BJ (cell line): Measurements from ENCODE around the gene STK33. TPM values are rescaled to one million over a fixed set of nuclear protein-coding genes. Genes with fewer than 3 reads are reported as not detected.

Source experiments
- CTCF ChIA-PET: fragments of 350-600 bp; formaldehyde crosslinking; extraction: SDS; loops from one replicate; lab custom pipeline; 2021; ENCODE audit warnings: antibody characterized with exemption, inconsistent platforms; lab: Yijun Ruan, JAX
- POLR2A ChIA-PET: fragments of 300-600 bp; sonication (Branson Sonifier 250); formaldehyde crosslinking; extraction: SDS; loops from one replicate; lab custom pipeline; 2021; ENCODE audit warnings: antibody characterized with exemption; lab: Charles Lee
- DNase-seq: peaks from one replicate; pipeline ENCODE4 v3.0.0-alpha.2; 2011; ENCODE audit warnings: low read depth
- H3K27me3 ChIP-seq: 2 replicates; pipeline ENCODE4 v1.6.0; 2011; ENCODE audit warnings: low read length; ENCODE audit not compliant: control insufficient read depth, insufficient read depth
- H3K36me3 ChIP-seq: 2 replicates; pipeline ENCODE4 v1.5.1; 2011; ENCODE audit warnings: low read length; ENCODE audit not compliant: control insufficient read depth, insufficient read depth
- H3K4me3 ChIP-seq: 2 replicates; pipeline ENCODE4 v1.5.1; 2011; ENCODE audit warnings: low read depth, mild to moderate bottlenecking, control low read depth, low read length
- CTCF ChIP-seq: IDR thresholded peaks from 2 replicates; pipeline ENCODE4 v1.5.1; 2011; ENCODE audit warnings: low read depth, mild to moderate bottlenecking, control low read depth, inconsistent platforms, low read length, moderate library complexity; ENCODE audit not compliant: insufficient read depth
- polyA plus RNA-seq: library from polyadenylated mRNA; depleted of rRNA; stranded (reverse); fragments of >200 nt; gene quantifications from 2 replicates; pipeline ENCODE4 v1.2.3, GENCODE V29; 2011

STK33 gene
- polyA plus RNA-seq, 1 experiment, result 3.0 TPM

DNA sequence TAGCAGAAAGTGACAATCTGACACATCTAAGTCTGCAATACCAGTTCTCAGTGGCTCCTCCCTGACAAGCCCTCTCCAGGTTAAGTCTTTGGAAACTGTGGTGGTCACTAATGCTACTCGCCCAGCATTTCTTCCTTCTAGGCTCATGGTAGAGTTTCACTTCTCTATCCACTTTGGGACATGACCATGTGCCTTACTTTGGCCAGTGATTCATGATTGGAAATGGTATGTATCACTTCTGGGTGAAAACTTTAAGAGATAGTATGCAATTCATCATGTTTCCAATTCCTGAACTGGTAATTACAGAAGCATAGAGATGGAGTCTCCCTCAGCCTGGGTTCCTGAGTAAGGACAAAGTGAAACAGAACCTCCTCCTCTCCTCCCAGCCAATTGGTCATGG is 178.8 kb downstream of the STK33 start:
- no peaks in the 10 kb centered on the region for H3K27me3 ChIP-seq
- TF ChIP-seq CTCF, result no peak
- CTCF ChIA-PET, result interaction anchor here (1.2 kb wide), 1 partner anchor 72 kb away, joined by 3 read pairs; no protein-coding TSS in a partner anchor
- POLR2A ChIA-PET, result no interaction called here
- H3K4me3 ChIP-seq, result no peak overlapping the region
- no peaks in the 10 kb centered on the region for H3K36me3 ChIP-seq
- DNase-seq, result no peak

GRCh38 chr11:8408151-8408941 is 185.7 kb downstream of the STK33 start:
- H3K36me3 ChIP-seq, result no peaks in the 10 kb centered on the region
- TF ChIP-seq CTCF, result no peak
- DNase-seq, result no peak
- POLR2A ChIA-PET, result no interaction called here
- H3K4me3 ChIP-seq, result no peak overlapping the region
- no peaks in the 10 kb centered on the region for H3K27me3 ChIP-seq
- CTCF ChIA-PET, result interaction anchor here (1.1 kb wide), 1 partner anchor 73 kb away, joined by 3 read pairs; no protein-coding TSS in a partner anchor

DNA sequence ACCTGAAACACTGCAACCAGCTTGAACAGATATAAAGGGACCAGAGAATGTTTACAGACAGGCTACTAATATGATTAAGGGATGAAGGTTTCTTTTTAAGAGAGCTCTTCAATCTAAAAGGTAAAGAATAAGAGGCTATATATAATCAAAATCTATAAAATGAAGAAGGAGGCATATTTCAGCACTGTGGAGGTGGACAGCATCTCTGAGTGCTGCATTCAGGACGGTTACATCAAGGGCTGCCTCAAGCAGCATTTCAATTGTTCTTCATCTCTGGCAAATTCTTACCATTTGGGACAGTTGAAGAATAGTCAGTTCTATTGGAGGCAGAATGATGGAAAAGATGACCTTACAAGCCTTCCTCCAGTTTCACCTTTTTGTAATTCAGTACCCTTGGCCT is 190.7 kb downstream of the STK33 start:
- no peaks in the 10 kb centered on the region for H3K36me3 ChIP-seq
- no peak for TF ChIP-seq CTCF
- no peaks in the 10 kb centered on the region for H3K27me3 ChIP-seq
- DNase-seq, result no peak
- CTCF ChIA-PET, result no interaction called here
- POLR2A ChIA-PET, result no interaction called here
- no peak overlapping the region for H3K4me3 ChIP-seq

GRCh38 chr11:8392886-8393285 is 201.1 kb downstream of the STK33 start:
- H3K36me3 ChIP-seq, result no peaks in the 10 kb centered on the region
- ChIA-PET CTCF (no interaction called here), POLR2A (no interaction called here)
- DNase-seq, result no peak
- H3K4me3 ChIP-seq, result no peak overlapping the region
- H3K27me3 ChIP-seq, result no peaks in the 10 kb centered on the region
- TF ChIP-seq CTCF, result no peak

DNA sequence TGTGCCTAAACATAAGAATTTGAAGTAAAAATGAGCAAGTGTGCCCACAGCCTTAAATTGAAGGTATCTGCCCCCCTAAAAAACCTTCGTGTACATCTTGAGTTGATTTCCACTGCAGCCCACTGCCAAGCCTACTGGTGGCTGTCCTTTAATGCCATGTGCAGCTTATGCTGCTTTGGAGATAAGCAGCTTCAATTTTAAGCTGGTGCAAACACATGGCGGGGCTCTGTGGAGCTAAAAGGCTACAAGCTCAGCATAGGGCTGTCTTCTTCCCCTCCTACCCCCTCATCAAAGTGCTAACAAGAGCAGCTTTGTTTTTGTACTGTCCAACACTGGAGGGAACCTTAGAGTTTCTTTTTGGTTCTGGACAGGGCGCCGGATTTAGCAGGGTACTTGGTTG is 201.9 kb downstream of the STK33 start:
- POLR2A ChIA-PET, result no interaction called here
- Histone ChIP-seq H3K27me3 (no peaks in the 10 kb centered on the region), H3K4me3 (no peak overlapping the region), H3K36me3 (no peaks in the 10 kb centered on the region)
- CTCF ChIA-PET, result no interaction called here
- no peak for TF ChIP-seq CTCF
- no peak for DNase-seq
